Measurements from ENCODE around the gene CHST4.
"Not testable (repeated sequence)": the region's sequence is repeated elsewhere in the genome, so short reads cannot be mapped to it uniquely, and the experiment has no call there.

The CHST4 gene

GRCh38 chr16:71572497-71573116 is 46.4 kb downstream of the CHST4 start:
- no peak for DNase-seq

DNA sequence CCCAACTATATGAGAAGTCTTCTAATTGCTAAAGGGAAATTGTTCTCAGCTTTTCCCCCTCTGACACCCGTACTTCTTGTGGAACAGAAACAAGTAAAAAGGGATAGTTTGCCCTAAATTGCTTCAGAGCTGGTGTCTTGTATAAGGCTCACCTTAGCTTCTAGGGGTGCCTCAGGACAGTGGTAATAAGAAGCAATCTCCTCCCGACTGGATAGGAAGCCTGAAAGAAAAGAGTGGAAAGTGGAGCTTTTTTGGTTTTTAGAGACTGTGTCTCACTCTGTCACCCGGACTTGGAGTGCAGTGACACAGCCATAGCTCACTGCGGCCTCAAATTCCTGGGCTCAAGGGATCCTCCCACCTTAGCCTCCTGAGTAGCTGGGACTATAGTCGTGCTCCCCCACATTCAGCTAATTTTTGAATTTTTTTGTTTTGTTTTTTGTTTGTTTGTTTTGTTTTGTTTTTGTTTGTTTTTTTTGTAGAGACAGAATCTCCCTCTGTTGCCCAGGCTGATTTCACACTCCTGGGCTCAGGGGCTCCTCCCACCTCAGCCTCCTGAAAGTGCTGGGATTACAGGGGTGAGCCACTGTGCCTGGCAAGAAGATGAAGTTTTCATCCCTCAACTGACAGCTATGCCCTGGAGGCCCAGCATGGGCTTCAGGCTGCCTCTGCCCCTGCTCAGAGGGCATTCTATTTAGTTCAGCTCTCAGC is 47.3 kb downstream of the CHST4 start:
- no peak for DNase-seq

DNA sequence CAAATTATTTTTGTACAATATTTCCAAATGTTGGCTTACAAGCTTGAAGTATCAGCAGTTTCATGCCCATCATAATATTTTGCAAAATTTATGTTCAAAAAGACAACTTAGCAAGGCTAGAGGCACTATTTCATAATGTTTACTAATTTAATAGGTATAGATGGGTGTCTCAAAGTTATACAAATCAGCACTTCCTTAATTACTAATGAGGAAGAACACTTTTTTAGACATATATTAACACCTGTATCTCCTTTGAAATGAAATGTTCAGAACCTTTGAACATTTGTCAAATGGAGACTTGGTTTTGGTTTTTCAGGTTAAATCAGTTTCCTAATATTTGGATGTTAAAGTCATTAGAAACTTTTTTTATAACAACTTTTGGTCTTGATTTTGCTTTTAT is 48.5 kb downstream of the CHST4 start:
- DNase-seq: no peak

GRCh38 chr16:71576971-71577370 is 50.7 kb downstream of the CHST4 start, which contains the start of gene TAT:
TSS of gene TAT (minus strand) at chr16:71577092. CDS start at chr16:71576415, 677 bp downstream.
- no peak for DNase-seq

- not testable (repeated sequence) for DNase-seq
Measured at GRCh38 chr16:71582553-71582848, 56.3 kb downstream of the CHST4 start.

GRCh38 chr16:71584543-71585317 is 58.5 kb downstream of the CHST4 start:
- DNase-seq: no peak

DNA sequence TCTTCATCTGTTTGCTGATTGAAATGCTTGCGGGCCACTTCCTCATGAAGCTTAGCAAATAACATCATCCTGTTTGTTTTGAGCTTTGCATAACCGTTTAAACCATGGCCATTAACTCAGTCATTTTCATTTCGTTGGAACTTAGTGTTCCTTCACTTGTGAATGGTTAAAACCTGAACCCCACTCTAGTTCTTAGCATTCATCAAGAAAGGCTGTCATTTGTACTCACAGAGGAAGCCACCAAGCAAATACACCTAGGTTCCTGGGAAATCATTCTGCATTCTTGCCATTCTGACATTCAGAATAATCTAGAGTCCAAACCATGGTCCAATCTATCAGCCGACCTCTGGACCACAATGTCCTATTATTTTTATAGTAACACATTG is 59.1 kb downstream of the CHST4 start:
- DNase-seq: no peak

Measured in NK-92 treated with Interleukin-12 subunit alpha and Interleukin-12 subunit beta, amount 100 ng/mL, for 24 hours (cell line).